A549 (cell line): ENCODE measurements around the gene CAT. TPM values are rescaled to one million over a fixed set of nuclear protein-coding genes. Genes with fewer than 3 reads are reported as not detected.

Experiments
- ATAC-seq, 2 experiments: fragments of 200-7000 bp in 1 of 2; fragments of >200 bp in 1 of 2; cut with Nextera tagmentation in 1 of 2; cut with Tn5 transposase in 1 of 2; 3 replicates each; pipeline versions ENCODE4 v1.8.0 to v1.9.1; 2018 to 2020; ENCODE audit warnings: mild to moderate bottlenecking in 1 of 2, moderate library complexity in 1 of 2
- CTCF ChIA-PET: fragments of 300-600 bp; sonication (Branson Sonifier 250); formaldehyde crosslinking; extraction: SDS; loops from one replicate; lab custom pipeline; 2021; ENCODE audit warnings: antibody characterized with exemption, inconsistent platforms; lab: Yijun Ruan, JAX
- POLR2A ChIA-PET: fragments of 350-600 bp; formaldehyde crosslinking; extraction: SDS; loops from one replicate; lab custom pipeline; 2021; ENCODE audit warnings: antibody characterized with exemption, inconsistent platforms; lab: Yijun Ruan, JAX
- DNase-seq, 2 experiments: peaks; one replicate each; pipeline versions ENCODE4 v3.0.0 to v3.0.0-alpha.2; 2011 to 2016; ENCODE audit warnings: low read depth in 1 of 2, low spot score in 1 of 2
- FAIRE-seq: peaks from 2 replicates; lab custom pipeline; 2011; peaks lifted over from hg19 to GRCh38; lab: Jason Lieb, UNC
- H3K27ac ChIP-seq, 2 experiments: fragments of >200 bp; sonication (Bioruptor Twin); formaldehyde crosslinking; 3 replicates each; pipeline ENCODE4 v1.5.1; 2016 to 2017
- H3K4me1 ChIP-seq: fragments of >200 bp; sonication (Bioruptor Twin); formaldehyde crosslinking; 3 replicates; pipeline ENCODE4 v1.6.1; 2016
- H3K4me2 ChIP-seq: fragments of >200 bp; sonication (Bioruptor Twin); formaldehyde crosslinking; 3 replicates; pipeline ENCODE4 v1.6.1; 2016
- H3K4me3 ChIP-seq: fragments of >200 bp; sonication (Bioruptor Twin); formaldehyde crosslinking; 3 replicates; pipeline ENCODE4 v1.5.1; 2016
- H3K9me3 ChIP-seq: fragments of >200 bp; sonication (Bioruptor Twin); formaldehyde crosslinking; 3 replicates; pipeline ENCODE4 v1.6.1; 2016
- BHLHE40 ChIP-seq: IDR thresholded peaks from 2 replicates; pipeline ENCODE4 v1.6.1; 2012; ENCODE audit warnings: low read depth, low read length, inconsistent platforms
- CBX2 ChIP-seq: fragments of 200-600 bp; sonication (generic); IDR thresholded peaks from 2 replicates; pipeline ENCODE4 v1.6.1; 2016; ENCODE audit warnings: low read depth, mild to moderate bottlenecking, borderline replicate concordance
- EP300 ChIP-seq, 2 experiments: fragments of >200 bp; sonication (Bioruptor Twin); formaldehyde crosslinking; IDR thresholded peaks; 2 replicates in 1 of 2; 3 replicates in 1 of 2; pipeline ENCODE4 v1.6.1; 2016 to 2017
- ESRRA ChIP-seq: fragments of 150-350 bp; IDR thresholded peaks from 2 replicates; pipeline ENCODE4 v1.6.1; 2014; ENCODE audit warnings: mild to moderate bottlenecking, low read length, borderline replicate concordance
- FOSB ChIP-seq: fragments of 250-450 bp; sonication (Bioruptor Pico); IDR thresholded peaks from 2 replicates; pipeline ENCODE4 v1.5.0; 2020; ENCODE audit warnings: mild to moderate bottlenecking, moderate library complexity
- FOXS1 ChIP-seq: fragments of 250-450 bp; sonication (Bioruptor Pico); IDR thresholded peaks from 2 replicates; pipeline ENCODE4 v1.5.0; 2020; ENCODE audit warnings: mild to moderate bottlenecking, moderate library complexity
- GATA3 ChIP-seq: IDR thresholded peaks from 2 replicates; pipeline ENCODE4 v1.6.1; 2012; ENCODE audit warnings: borderline replicate concordance
- HOXA7 ChIP-seq: fragments of 250-450 bp; sonication (Bioruptor Pico); IDR thresholded peaks from 2 replicates; pipeline ENCODE4 v1.5.0; 2020; ENCODE audit warnings: mild to moderate bottlenecking, moderate library complexity
- HOXB13 ChIP-seq: fragments of 250-450 bp; sonication (Bioruptor Pico); IDR thresholded peaks from 2 replicates; pipeline ENCODE4 v1.5.0; 2020; ENCODE audit warnings: low read depth, mild to moderate bottlenecking, moderate library complexity
- KDM1A ChIP-seq: fragments of 200-600 bp; sonication (generic); IDR thresholded peaks from 2 replicates; pipeline ENCODE4 v1.6.1; 2016; ENCODE audit warnings: low read depth, mild to moderate bottlenecking
- KDM5A ChIP-seq: fragments of 200-600 bp; sonication (generic); IDR thresholded peaks from 2 replicates; pipeline ENCODE4 v1.6.1; 2016; ENCODE audit warnings: antibody characterized with exemption, mild to moderate bottlenecking
- MAZ ChIP-seq: fragments of 150-350 bp; IDR thresholded peaks from 2 replicates; pipeline ENCODE4 v1.6.1; 2014; ENCODE audit warnings: antibody characterized with exemption, low read depth, low read length, borderline replicate concordance
- MYC ChIP-seq: IDR thresholded peaks from 2 replicates; pipeline ENCODE4 v1.6.1; 2012; ENCODE audit warnings: mild to moderate bottlenecking, inconsistent platforms, low read length, improper control_type of control experiment, borderline replicate concordance
- NFE2L2 ChIP-seq: fragments of 150-350 bp; conservative IDR thresholded peaks from 2 replicates; pipeline ENCODE4 v1.6.1; 2014; ENCODE audit warnings: low read length
- NR3C1 ChIP-seq: fragments of >200 bp; sonication (Bioruptor Twin); formaldehyde crosslinking; IDR thresholded peaks from 3 replicates; pipeline ENCODE4 v1.6.1; 2017
- POLR2A ChIP-seq: IDR thresholded peaks from 2 replicates; pipeline ENCODE4 v1.6.1; 2012; ENCODE audit warnings: mild to moderate bottlenecking, low read length
- POLR2AphosphoS2 ChIP-seq: conservative IDR thresholded peaks from 2 replicates; pipeline ENCODE4 v1.6.1; 2012; ENCODE audit warnings: low read length, improper control_type of control experiment, inconsistent platforms
- RAD21 ChIP-seq, 2 experiments: fragments of >200 bp in 1 of 2; sonication (Bioruptor Twin) in 1 of 2; formaldehyde crosslinking in 1 of 2; IDR thresholded peaks in 1 of 2; conservative IDR thresholded peaks in 1 of 2; 2 replicates in 1 of 2; 3 replicates in 1 of 2; pipeline ENCODE4 v1.6.1; 2012 to 2018; ENCODE audit warnings: inconsistent platforms in 1 of 2
- RARB ChIP-seq: fragments of 250-450 bp; sonication (Bioruptor Pico); IDR thresholded peaks from 2 replicates; pipeline ENCODE4 v1.8.0; 2021; ENCODE audit warnings: mild to moderate bottlenecking, moderate library complexity
- RFX5 ChIP-seq: fragments of 450-650 bp; IDR thresholded peaks from 2 replicates; pipeline ENCODE4 v1.7.1; 2014; ENCODE audit warnings: antibody characterized with exemption, mild to moderate bottlenecking, moderate library complexity
- SMC3 ChIP-seq: fragments of >200 bp; sonication (Bioruptor Twin); formaldehyde crosslinking; IDR thresholded peaks from 3 replicates; pipeline ENCODE4 v1.6.1; 2018; ENCODE audit warnings: inconsistent platforms
- SREBF2 ChIP-seq: fragments of 450-650 bp; IDR thresholded peaks from 2 replicates; pipeline ENCODE4 v1.6.1; 2014; ENCODE audit warnings: mild to moderate bottlenecking, moderate library complexity
- TFCP2L1 ChIP-seq: fragments of 250-450 bp; sonication (Bioruptor Pico); IDR thresholded peaks from 2 replicates; pipeline ENCODE4 v1.5.0; 2021; ENCODE audit warnings: mild to moderate bottlenecking
- TP53 ChIP-seq: fragments of 250-450 bp; sonication (Bioruptor Pico); IDR thresholded peaks from 2 replicates; pipeline ENCODE4 v1.5.0; 2021; ENCODE audit warnings: mild to moderate bottlenecking, moderate library complexity
- ZC3H11A ChIP-seq: fragments of 450-650 bp; IDR thresholded peaks from 2 replicates; pipeline ENCODE4 v1.6.1; 2014; ENCODE audit warnings: antibody characterized with exemption, mild to moderate bottlenecking
- ZFP36 ChIP-seq: fragments of 450-650 bp; IDR thresholded peaks from 2 replicates; pipeline ENCODE4 v1.6.1; 2014; ENCODE audit warnings: borderline replicate concordance; ENCODE audit not compliant: partially characterized antibody
- ZNF302 ChIP-seq: fragments of 250-450 bp; sonication (Bioruptor Pico); IDR thresholded peaks from 2 replicates; pipeline ENCODE4 v1.9.0; 2021; ENCODE audit warnings: inconsistent platforms, mild to moderate bottlenecking, moderate library complexity
- WGBS: methylation state at CpG from one replicate; pipeline ENCODE4 v1.1.6; 2017; ENCODE audit errors: missing lambda C conversion rate; 5-methylcytosine and 5-hydroxymethylcytosine counted together
- polyA plus RNA-seq, 4 experiments: library from polyadenylated mRNA; depleted of rRNA in 3 of 4; stranded (reverse); fragments of >200 nt; fragmentation: RNase III in 1 of 4; extraction: RNeasy Plus Mini Kit Qiagen cat#74134 plus additional on column Dnase treatment in 1 of 4; gene quantifications; 2 replicates in 3 of 4; 3 replicates in 1 of 4; pipeline ENCODE4 v1.2.3, GENCODE V29; 2011 to 2017
- TF ChIP-seq, protein P1 (sequence below): fragments of >200 bp; sonication (Bioruptor Twin); formaldehyde crosslinking; IDR thresholded peaks from 2 replicates; pipeline ENCODE4 v1.6.1; 2016
- TF ChIP-seq, protein P2 (sequence below): fragments of 150-350 bp; IDR thresholded peaks from 2 replicates; pipeline ENCODE4 v1.6.1; 2014; ENCODE audit warnings: low read depth, mild to moderate bottlenecking, low read length
- TF ChIP-seq, protein P3 (sequence below): fragments of >200 bp; sonication (Bioruptor Twin); formaldehyde crosslinking; IDR thresholded peaks from 3 replicates; pipeline ENCODE4 v1.6.1; 2016
- TF ChIP-seq, protein P4 (sequence below): fragments of >200 bp; sonication (Bioruptor Twin); formaldehyde crosslinking; IDR thresholded peaks from 3 replicates; pipeline ENCODE4 v1.5.1; 2016

CAT gene
- polyA plus RNA-seq, 2 of the 4 experiments (the other 2 are of a cell fraction): 51.2 to 74.2 TPM

DNA sequence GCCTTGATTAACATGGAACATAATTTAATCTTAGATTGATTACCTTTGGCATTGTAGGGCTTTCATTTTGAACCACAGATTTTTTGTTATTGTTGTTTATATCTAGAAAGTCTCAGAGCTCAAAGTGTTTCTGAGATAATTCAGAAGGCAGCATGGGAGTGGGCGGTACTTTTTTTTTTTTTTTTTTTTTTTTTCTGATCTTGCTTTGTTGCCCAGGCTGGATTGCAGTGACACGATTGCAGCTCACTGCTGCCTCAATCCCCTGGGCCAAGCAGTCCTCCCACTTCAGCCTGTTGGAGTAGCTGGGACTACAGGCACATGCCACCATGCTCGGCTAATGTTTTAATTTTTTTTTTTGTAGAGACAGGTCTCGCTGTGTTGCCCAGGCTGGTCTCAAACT is 21.5 kb downstream of the CAT start (continued):
- TF ChIP-seq, protein P1, sequence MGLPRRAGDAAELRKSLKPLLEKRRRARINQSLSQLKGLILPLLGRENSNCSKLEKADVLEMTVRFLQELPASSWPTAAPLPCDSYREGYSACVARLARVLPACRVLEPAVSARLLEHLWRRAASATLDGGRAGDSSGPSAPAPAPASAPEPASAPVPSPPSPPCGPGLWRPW: no peak
- TF ChIP-seq ZFP36 (no peak), FOSB (CRISPR knock-in tag) (no peak), ESRRA (no peak), ZNF302 (no peak), ZC3H11A (no peak)

DNA sequence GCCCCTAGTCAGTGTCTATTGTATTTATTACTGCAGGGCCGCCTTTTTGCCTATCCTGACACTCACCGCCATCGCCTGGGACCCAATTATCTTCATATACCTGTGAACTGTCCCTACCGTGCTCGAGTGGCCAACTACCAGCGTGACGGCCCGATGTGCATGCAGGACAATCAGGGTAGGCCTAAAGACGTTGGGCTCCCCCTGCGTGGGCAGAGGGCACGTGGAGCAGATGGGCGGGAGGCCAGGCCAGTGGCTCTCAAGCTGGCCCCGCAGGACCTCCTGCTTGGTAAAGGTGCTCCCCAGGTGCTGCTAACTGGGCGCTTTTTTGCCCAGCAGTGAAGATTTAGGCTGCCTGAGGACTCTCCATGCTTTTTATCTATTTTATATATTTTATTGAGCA is 22.5 kb downstream of the CAT start:
- TF ChIP-seq ESRRA (no peak), FOSB (CRISPR knock-in tag) (no peak), RAD21 (conservative IDR thresholded peaks at IDR 0.05 in 1 of 2, IDR thresholded peaks at IDR 0.05 in 1 of 2) (no peak), MAZ (no peak), KDM5A (no peak), HOXA7 (CRISPR knock-in tag) (no peak), TP53 (CRISPR knock-in tag) (no peak), BHLHE40 (no peak), FOXS1 (no peak), TFCP2L1 (CRISPR knock-in tag) (no peak), GATA3 (no peak), NR3C1 (no peak), NFE2L2 (no peak), EP300 (IDR thresholded peaks at IDR 0.05) (no peak), HOXB13 (CRISPR knock-in tag) (no peak), SREBF2 (no peak)
- TF ChIP-seq, protein P2, sequence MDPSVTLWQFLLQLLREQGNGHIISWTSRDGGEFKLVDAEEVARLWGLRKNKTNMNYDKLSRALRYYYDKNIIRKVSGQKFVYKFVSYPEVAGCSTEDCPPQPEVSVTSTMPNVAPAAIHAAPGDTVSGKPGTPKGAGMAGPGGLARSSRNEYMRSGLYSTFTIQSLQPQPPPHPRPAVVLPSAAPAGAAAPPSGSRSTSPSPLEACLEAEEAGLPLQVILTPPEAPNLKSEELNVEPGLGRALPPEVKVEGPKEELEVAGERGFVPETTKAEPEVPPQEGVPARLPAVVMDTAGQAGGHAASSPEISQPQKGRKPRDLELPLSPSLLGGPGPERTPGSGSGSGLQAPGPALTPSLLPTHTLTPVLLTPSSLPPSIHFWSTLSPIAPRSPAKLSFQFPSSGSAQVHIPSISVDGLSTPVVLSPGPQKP: no peak
- TF ChIP-seq, protein P3, sequence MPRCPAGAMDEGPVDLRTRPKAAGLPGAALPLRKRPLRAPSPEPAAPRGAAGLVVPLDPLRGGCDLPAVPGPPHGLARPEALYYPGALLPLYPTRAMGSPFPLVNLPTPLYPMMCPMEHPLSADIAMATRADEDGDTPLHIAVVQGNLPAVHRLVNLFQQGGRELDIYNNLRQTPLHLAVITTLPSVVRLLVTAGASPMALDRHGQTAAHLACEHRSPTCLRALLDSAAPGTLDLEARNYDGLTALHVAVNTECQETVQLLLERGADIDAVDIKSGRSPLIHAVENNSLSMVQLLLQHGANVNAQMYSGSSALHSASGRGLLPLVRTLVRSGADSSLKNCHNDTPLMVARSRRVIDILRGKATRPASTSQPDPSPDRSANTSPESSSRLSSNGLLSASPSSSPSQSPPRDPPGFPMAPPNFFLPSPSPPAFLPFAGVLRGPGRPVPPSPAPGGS: no peak
- TF ChIP-seq, all 56 proteins: peak for 0
- CTCF ChIA-PET: interaction anchor here (1.8 to 2.1 kb wide), 2 partner anchors 31 to 95 kb away, joined by 5 to 10 read pairs; no protein-coding TSS in a partner anchor
- H3K4me1 ChIP-seq: no peaks in the 10 kb centered on the region
- no peak overlapping the region for H3K4me3 ChIP-seq
- no peak overlapping the region for H3K27ac ChIP-seq
- FAIRE-seq: no peak
- H3K9me3 ChIP-seq: peaks cover under 1% of the 10 kb centered on the region; the same call in 1 of the 3 replicates
- no peak overlapping the region for H3K4me2 ChIP-seq
- 91% methylated on average over 14 of the region's 14 CpGs for WGBS
- POLR2A ChIA-PET: no interaction called here
- no peak for ATAC-seq
- no peak for DNase-seq

DNA sequence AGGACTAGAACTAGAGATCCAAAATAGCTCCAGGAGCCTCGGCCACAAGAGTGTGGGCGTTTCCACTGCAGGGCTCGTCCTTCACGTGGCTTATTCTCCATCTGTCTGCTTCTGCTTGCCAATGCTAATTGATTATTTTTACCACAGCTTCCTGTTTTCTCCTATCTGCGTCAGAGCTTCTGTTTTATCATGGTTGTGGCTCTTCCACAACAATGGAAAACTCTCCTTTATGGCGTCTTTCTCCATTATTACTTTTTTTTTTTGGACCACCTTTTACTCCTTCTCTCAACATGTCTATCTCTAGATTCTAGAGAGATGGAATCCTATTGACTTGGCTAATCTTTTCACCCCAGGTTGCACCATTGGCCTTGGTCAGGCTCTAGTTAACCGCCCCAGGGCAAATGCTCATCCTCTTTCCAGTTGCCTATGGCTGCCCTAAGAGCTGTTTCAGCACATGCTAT is 25.9 kb downstream of the CAT start:
- Histone ChIP-seq H3K4me2 (no peak overlapping the region), H3K4me3 (no peak overlapping the region)
- POLR2A ChIA-PET: no interaction called here
- TF ChIP-seq SMC3 (no peak), CBX2 (no peak), FOXS1 (no peak), SREBF2 (no peak), ZC3H11A (no peak), RARB (no peak), POLR2AphosphoS2 (no peak), MYC (no peak), POLR2A (no peak), RFX5 (no peak), KDM1A (no peak), ZNF302 (no peak), HOXB13 (CRISPR knock-in tag) (no peak)
- TF ChIP-seq, protein P4, sequence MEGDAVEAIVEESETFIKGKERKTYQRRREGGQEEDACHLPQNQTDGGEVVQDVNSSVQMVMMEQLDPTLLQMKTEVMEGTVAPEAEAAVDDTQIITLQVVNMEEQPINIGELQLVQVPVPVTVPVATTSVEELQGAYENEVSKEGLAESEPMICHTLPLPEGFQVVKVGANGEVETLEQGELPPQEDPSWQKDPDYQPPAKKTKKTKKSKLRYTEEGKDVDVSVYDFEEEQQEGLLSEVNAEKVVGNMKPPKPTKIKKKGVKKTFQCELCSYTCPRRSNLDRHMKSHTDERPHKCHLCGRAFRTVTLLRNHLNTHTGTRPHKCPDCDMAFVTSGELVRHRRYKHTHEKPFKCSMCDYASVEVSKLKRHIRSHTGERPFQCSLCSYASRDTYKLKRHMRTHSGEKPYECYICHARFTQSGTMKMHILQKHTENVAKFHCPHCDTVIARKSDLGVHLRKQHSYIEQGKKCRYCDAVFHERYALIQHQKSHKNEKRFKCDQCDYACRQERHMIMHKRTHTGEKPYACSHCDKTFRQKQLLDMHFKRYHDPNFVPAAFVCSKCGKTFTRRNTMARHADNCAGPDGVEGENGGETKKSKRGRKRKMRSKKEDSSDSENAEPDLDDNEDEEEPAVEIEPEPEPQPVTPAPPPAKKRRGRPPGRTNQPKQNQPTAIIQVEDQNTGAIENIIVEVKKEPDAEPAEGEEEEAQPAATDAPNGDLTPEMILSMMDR: no peak
- TF ChIP-seq, all 56 proteins: peak for 0
- ATAC-seq (no peak), DNase-seq (no peak), FAIRE-seq (no peak)
- CTCF ChIA-PET: interaction anchor here (0.6 to 2.2 kb wide), 5 partner anchors 15 to 436 kb away, joined by 3 to 17 read pairs (median 6); partner anchors contain the start of gene ELF5
- 83% methylated on average over 7 of the region's 7 CpGs for WGBS
- Histone ChIP-seq H3K4me1 (no peaks in the 10 kb centered on the region), H3K27ac (no peak overlapping the region), H3K9me3 (peaks cover 19% of the 10 kb centered on the region)
